ENCODE results near the gene ITGA1.

The ITGA1 gene

GRCh38 chr5:52849544-52849943, 61.8 kb downstream of the ITGA1 start:
- Histone ChIP-seq H3K27ac (ENCODE audit: low read length) (no peak overlapping the region), H3K36me3 (replicated peaks; ENCODE audit: insufficient read depth, low read length) (no peaks in the 10 kb centered on the region), H2AFZ (ENCODE audit: low read length) (no peak overlapping the region), H3K9me2 (replicated peaks; ENCODE audit: insufficient read depth, low read length) (no peaks in the 10 kb centered on the region), H3K9ac (ENCODE audit: low read length) (no peak overlapping the region), H3K4me2 (ENCODE audit: low read depth, low read length) (no peak overlapping the region), H3K27me3 (replicated peaks; ENCODE audit: insufficient read depth, low read length) (no peaks in the 10 kb centered on the region), H3K79me2 (ENCODE audit: low read length) (no peaks in the 10 kb centered on the region), H4K20me1 (ENCODE audit: insufficient read depth, low read length) (no peaks in the 10 kb centered on the region), H3K4me3 (ENCODE audit: low read length) (no peak overlapping the region), H3K4me1 (ENCODE audit: low read length) (no peaks in the 10 kb centered on the region), H3K9me3 (replicated peaks; ENCODE audit: insufficient read depth, low read length) (no peaks in the 10 kb centered on the region), H3F3A (ENCODE audit: insufficient read depth, low read length) (no peaks in the 10 kb centered on the region)
- TF ChIP-seq EZH2phosphoT487 (IDR thresholded peaks at IDR 0.05; ENCODE audit: low read length) (no peak), EZH2 (optimal IDR thresholded peaks at IDR 0.05; ENCODE audit: low read depth, low read length) (no peak)
- TF ChIP-seq, protein P1, sequence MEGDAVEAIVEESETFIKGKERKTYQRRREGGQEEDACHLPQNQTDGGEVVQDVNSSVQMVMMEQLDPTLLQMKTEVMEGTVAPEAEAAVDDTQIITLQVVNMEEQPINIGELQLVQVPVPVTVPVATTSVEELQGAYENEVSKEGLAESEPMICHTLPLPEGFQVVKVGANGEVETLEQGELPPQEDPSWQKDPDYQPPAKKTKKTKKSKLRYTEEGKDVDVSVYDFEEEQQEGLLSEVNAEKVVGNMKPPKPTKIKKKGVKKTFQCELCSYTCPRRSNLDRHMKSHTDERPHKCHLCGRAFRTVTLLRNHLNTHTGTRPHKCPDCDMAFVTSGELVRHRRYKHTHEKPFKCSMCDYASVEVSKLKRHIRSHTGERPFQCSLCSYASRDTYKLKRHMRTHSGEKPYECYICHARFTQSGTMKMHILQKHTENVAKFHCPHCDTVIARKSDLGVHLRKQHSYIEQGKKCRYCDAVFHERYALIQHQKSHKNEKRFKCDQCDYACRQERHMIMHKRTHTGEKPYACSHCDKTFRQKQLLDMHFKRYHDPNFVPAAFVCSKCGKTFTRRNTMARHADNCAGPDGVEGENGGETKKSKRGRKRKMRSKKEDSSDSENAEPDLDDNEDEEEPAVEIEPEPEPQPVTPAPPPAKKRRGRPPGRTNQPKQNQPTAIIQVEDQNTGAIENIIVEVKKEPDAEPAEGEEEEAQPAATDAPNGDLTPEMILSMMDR (IDR thresholded peaks at IDR 0.05; ENCODE audit: low read length): no peak
- no peak for DNase-seq

DNA sequence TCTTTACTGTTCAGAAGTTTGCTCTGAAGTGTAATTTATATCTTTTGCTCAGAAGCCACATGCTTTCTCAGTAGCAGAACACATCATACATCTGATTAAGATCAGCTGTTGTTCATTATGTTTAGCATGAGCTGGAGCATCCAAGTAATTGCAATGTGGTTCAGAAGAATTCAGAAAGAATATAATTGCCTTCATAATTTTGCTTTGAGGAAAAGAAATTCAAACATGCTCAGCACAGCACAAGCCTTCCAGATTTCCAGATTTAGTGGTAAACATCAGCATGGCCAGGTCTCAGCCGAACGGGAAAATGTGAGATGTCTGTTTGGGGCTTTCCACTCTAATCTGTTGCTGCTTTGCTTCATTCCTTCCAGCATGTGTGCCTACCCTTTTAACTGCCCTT, 65.9 kb downstream of the ITGA1 start:
- H3K27ac ChIP-seq (ENCODE audit: low read length): no peak overlapping the region
- no peak for DNase-seq
- no peaks in the 10 kb centered on the region; the same call in 1 of the 2 replicates for H3K9me3 ChIP-seq (replicated peaks; ENCODE audit: insufficient read depth, low read length)
- no peaks in the 10 kb centered on the region for H3K27me3 ChIP-seq (replicated peaks; ENCODE audit: insufficient read depth, low read length)
- no peaks in the 10 kb centered on the region for H3K36me3 ChIP-seq (replicated peaks; ENCODE audit: insufficient read depth, low read length)
- no peaks in the 10 kb centered on the region for H3K9me2 ChIP-seq (replicated peaks; ENCODE audit: insufficient read depth, low read length)
- H3F3A ChIP-seq (ENCODE audit: insufficient read depth, low read length): no peaks in the 10 kb centered on the region
- H3K4me3 ChIP-seq (ENCODE audit: low read length): no peak overlapping the region
- H3K4me2 ChIP-seq (ENCODE audit: low read depth, low read length): no peak overlapping the region
- H3K9ac ChIP-seq (ENCODE audit: low read length): no peak overlapping the region
- H3K4me1 ChIP-seq (ENCODE audit: low read length): no peaks in the 10 kb centered on the region
- no peaks in the 10 kb centered on the region for H3K79me2 ChIP-seq (ENCODE audit: low read length)
- no peaks in the 10 kb centered on the region for H4K20me1 ChIP-seq (ENCODE audit: insufficient read depth, low read length)
- H2AFZ ChIP-seq (ENCODE audit: low read length): no peak overlapping the region
- TF ChIP-seq EZH2 (optimal IDR thresholded peaks at IDR 0.05; ENCODE audit: low read depth, low read length) (no peak), EZH2phosphoT487 (IDR thresholded peaks at IDR 0.05; ENCODE audit: low read length) (no peak)
- TF ChIP-seq, protein P1 (IDR thresholded peaks at IDR 0.05; ENCODE audit: low read length): no peak

DNA sequence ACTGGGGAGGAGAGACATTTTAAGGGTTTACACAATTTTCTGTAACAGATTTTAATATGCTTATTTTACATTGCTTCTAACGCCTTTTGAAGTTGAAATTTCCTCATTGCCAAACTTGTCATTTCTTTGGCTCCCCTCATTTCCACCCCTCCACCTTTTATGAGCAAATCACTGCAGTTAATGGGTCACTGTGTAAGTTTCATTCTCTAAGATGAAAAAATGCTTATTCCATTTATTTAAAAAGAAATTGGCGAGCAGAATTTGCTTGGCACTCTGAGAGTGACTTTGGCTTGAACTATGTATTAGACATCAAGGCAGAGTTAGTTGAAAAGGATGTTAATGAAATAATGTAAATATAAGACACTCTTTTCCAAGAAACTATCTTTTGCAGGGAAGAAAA, 66.6 kb downstream of the ITGA1 start:
- Histone ChIP-seq H3K79me2 (ENCODE audit: low read length) (no peaks in the 10 kb centered on the region), H3K36me3 (replicated peaks; ENCODE audit: insufficient read depth, low read length) (no peaks in the 10 kb centered on the region), H4K20me1 (ENCODE audit: insufficient read depth, low read length) (no peaks in the 10 kb centered on the region), H3K4me1 (ENCODE audit: low read length) (no peaks in the 10 kb centered on the region), H3F3A (ENCODE audit: insufficient read depth, low read length) (no peaks in the 10 kb centered on the region), H3K9ac (ENCODE audit: low read length) (no peak overlapping the region), H3K4me2 (ENCODE audit: low read depth, low read length) (no peak overlapping the region), H3K4me3 (ENCODE audit: low read length) (no peak overlapping the region), H3K27me3 (replicated peaks; ENCODE audit: insufficient read depth, low read length) (no peaks in the 10 kb centered on the region), H3K27ac (ENCODE audit: low read length) (no peak overlapping the region), H3K9me2 (replicated peaks; ENCODE audit: insufficient read depth, low read length) (no peaks in the 10 kb centered on the region), H2AFZ (ENCODE audit: low read length) (no peak overlapping the region), H3K9me3 (replicated peaks; ENCODE audit: insufficient read depth, low read length) (no peaks in the 10 kb centered on the region; the same call in 1 of the 2 replicates)
- TF ChIP-seq, protein P1 (IDR thresholded peaks at IDR 0.05; ENCODE audit: low read length): no peak
- no peak for DNase-seq
